GM12874 (cell line): ENCODE results near the gene NBAS.

ENCODE experiments used
- CTCF ChIP-seq: IDR thresholded peaks from 2 replicates; pipeline ENCODE4 v1.5.1; 2011; ENCODE audit warnings: low read depth, mild to moderate bottlenecking, control low read depth, low read length, moderate library complexity; ENCODE audit not compliant: insufficient read depth

NBAS gene

GRCh38 chr2:15224641-15225040 lies 336.5 kb downstream of the NBAS start:
- no peak for TF ChIP-seq CTCF

- TF ChIP-seq CTCF: no peak
Measured at GRCh38 chr2:15223887-15224286, 337.2 kb downstream of the NBAS start.

GRCh38 chr2:15222856-15223255 lies 338.3 kb downstream of the NBAS start:
- no peak for TF ChIP-seq CTCF

- no peak for TF ChIP-seq CTCF
Measured at GRCh38 chr2:15220603-15221002, 340.5 kb downstream of the NBAS start.

GRCh38 chr2:15218423-15219086 lies 342.6 kb downstream of the NBAS start:
- TF ChIP-seq CTCF: no peak

GRCh38 chr2:15212249-15212648 lies 348.9 kb downstream of the NBAS start:
- no peak for TF ChIP-seq CTCF

- TF ChIP-seq CTCF: no peak
Measured at GRCh38 chr2:15206419-15206818, 354.7 kb downstream of the NBAS start.
